Activated CD4-positive, alpha-beta T cell treated with anti-CD3 and anti-CD28 coated beads, Interleukin-2, amount 50 U/mL, for 24 hours (primary cell): Measurements from ENCODE around the gene LMX1B.

ENCODE experiments used
- DNase-seq, 2 donors: peaks; one replicate each; pipeline ENCODE4 v3.0.0-alpha.2; 2020; ENCODE audit warnings: low read depth in 1 of 2, low spot score in 1 of 2

LMX1B gene

GRCh38 chr9:126694206-126695081 lies 80.7 kb downstream of the LMX1B start:
- DNase-seq: no peak

- no peak for DNase-seq
Measured at GRCh38 chr9:126695186-126695585, 81.5 kb downstream of the LMX1B start.

GRCh38 chr9:126695701-126696400 lies 82.1 kb downstream of the LMX1B start:
- DNase-seq: no peak

- no peak for DNase-seq
Measured at GRCh38 chr9:126696401-126697145, 82.8 kb downstream of the LMX1B start.

- DNase-seq: no peak
Measured at GRCh38 chr9:126697330-126697729, 83.6 kb downstream of the LMX1B start.

GRCh38 chr9:126698251-126698650 lies 84.5 kb downstream of the LMX1B start:
- DNase-seq: no peak

- DNase-seq: no peak
Measured at GRCh38 chr9:126698756-126699155, 85.0 kb downstream of the LMX1B start.

GRCh38 chr9:126699401-126699881 lies 85.7 kb downstream of the LMX1B start:
- DNase-seq: no peak

GRCh38 chr9:126700296-126700695 lies 86.6 kb downstream of the LMX1B start:
- DNase-seq: no peak

GRCh38 chr9:126700903-126701812 lies 87.4 kb downstream of the LMX1B start:
- no peak for DNase-seq

GRCh38 chr9:126701813-126702140 lies 88.0 kb downstream of the LMX1B start:
- DNase-seq: no peak

GRCh38 chr9:126702151-126703001 lies 88.6 kb downstream of the LMX1B start:
- DNase-seq: no peak

GRCh38 chr9:126703002-126703865 lies 89.5 kb downstream of the LMX1B start:
- no peak for DNase-seq

- DNase-seq: no peak
Measured at GRCh38 chr9:126703866-126704156, 90.1 kb downstream of the LMX1B start.

GRCh38 chr9:126704157-126704891 lies 90.6 kb downstream of the LMX1B start:
- DNase-seq: no peak

GRCh38 chr9:126704892-126705766 lies 91.4 kb downstream of the LMX1B start:
- DNase-seq: peak; percentile 79 to 80
